ENCODE results near the gene C2orf68.
"Not testable (repeated sequence)": the region's sequence is repeated elsewhere in the genome, so short reads cannot be mapped to it uniquely, and the experiment has no call there.

DNA sequence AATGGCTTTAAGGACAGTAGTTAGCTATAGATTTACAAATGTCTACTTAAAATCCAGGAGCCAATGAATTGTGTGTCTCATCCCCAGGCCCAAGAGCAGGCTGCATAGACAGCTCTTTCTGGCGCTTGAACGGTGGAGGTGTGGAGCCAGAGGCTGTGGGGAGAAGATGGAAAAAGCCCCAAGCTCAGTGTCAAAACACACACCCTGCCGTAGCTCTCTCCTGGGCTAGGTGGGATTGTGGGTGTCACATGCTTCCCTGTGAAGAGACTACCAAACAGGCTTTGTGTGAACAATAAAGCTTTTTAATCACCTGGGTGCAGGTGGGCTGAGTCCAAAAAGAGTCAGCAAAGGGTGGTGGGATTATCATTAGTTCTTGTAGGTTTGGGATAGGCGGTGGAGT lies 45.5 kb upstream of the C2orf68 start:
- TF ChIP-seq, protein P1, sequence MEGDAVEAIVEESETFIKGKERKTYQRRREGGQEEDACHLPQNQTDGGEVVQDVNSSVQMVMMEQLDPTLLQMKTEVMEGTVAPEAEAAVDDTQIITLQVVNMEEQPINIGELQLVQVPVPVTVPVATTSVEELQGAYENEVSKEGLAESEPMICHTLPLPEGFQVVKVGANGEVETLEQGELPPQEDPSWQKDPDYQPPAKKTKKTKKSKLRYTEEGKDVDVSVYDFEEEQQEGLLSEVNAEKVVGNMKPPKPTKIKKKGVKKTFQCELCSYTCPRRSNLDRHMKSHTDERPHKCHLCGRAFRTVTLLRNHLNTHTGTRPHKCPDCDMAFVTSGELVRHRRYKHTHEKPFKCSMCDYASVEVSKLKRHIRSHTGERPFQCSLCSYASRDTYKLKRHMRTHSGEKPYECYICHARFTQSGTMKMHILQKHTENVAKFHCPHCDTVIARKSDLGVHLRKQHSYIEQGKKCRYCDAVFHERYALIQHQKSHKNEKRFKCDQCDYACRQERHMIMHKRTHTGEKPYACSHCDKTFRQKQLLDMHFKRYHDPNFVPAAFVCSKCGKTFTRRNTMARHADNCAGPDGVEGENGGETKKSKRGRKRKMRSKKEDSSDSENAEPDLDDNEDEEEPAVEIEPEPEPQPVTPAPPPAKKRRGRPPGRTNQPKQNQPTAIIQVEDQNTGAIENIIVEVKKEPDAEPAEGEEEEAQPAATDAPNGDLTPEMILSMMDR (IDR thresholded peaks at IDR 0.05): not testable (repeated sequence)
- TF ChIP-seq EP300, POLR2A, POLR2AphosphoS5 (IDR thresholded peaks at IDR 0.05): not testable (repeated sequence)
